ENCODE measurements around the gene TRIM59.

- TF ChIP-seq POLR2AphosphoS5 (IDR thresholded peaks at IDR 0.05) (no peak), CTCF (IDR thresholded peaks at IDR 0.05 in 8 of 11, conservative IDR thresholded peaks at IDR 0.05 in 3 of 11) (no peak)
These were observed 29.8 kb upstream of the TRIM59 start for GRCh38 chr3:160479376-160479775.
